ENCODE results near the gene ABHD16B.
A peak's percentile ranks its signal among the peaks of the same experiment; 100 is the strongest.
"Not testable (repeated sequence)": the region's sequence is repeated elsewhere in the genome, so short reads cannot be mapped to it uniquely, and the experiment has no call there.

Gene ABHD16B

DNA sequence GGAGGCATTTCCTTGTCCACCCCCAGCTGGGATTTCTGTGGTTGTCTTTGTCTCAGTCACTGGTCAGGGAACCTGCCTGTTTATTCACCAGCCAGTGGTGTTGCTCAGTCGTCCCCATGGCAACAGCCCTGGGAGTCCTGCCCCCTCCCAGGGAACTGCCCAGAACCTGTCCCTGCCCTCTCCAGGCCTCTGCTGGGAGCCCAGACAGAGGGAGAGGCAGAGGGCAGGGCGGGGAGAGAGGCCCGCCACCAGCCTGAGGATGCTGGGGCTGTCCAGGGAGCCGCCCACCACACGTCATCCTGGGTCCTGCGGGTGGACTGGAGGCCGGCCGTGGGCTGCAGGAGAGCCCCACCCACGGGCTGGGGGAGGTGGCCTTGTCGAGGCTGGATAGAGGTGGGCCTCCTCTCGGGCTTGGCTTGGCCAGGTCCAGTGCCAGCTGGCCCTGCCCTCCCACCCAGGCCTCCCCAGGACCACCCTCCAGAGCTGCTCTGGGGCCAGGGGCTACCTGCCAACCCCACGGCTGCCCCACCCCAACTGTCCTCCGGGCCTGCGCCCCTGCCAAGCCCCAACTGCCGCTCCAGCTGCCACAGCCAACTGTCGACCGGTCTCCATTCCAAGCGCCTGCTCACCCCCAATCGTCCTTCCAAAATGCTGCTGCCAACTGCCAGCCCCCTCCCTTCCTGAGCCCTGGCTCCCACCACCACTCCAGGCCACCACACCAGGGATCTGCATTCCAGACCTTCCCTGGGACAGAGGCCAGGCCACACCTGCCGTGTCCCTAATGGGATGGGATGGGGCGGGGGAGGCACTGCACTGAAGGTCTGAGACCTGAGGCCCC lies 26.1 kb upstream of the ABHD16B start:
- peak in 11 of 14 donors; percentile 16 to 99 (median 52) for DNase-seq

DNA sequence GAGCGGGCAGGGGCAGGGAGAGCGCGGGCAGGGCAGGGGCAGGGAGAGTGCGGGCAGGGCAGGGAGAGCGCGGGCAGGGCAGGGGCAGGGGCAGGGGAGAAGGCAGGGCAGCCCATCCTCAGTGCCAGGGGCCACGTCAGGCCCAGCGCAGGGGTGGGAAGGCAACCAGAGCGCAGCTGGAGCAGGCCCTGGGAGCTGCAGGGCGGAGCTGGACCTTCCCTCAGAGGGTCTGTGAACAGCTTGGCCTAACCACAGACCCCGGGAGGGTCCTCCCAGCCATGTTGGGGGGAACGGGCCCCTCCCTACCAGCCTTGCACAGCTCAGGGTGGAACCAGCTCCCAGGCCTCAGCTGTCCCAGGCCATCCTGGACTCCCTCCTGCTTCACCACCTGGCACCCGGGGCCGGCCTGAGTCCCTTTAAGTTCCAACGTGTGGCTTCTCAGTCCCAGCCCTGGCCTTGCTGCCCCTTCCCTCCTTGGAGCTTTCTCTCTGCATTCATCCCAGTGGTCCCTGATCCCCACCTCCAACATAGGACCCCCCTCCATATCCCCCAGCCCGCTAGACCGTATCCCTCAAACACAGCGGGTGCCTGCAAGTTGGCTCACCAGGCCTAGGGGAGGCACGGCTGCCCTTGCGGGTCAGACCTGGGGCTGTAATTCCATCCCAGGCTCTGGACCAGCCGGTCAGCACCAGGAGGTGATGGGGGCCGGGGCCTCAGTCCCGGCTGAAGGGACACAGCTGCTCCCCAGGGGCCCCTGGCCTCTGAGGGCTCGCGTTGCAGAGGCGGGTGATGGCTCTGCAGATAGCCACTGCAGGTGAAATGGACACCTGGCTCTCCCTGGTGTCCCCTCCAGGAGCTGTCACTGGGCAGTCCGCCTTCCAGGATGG lies 24.6 kb upstream of the ABHD16B start:
- peak in 1 of 14 donors; percentile 63 for DNase-seq

DNA sequence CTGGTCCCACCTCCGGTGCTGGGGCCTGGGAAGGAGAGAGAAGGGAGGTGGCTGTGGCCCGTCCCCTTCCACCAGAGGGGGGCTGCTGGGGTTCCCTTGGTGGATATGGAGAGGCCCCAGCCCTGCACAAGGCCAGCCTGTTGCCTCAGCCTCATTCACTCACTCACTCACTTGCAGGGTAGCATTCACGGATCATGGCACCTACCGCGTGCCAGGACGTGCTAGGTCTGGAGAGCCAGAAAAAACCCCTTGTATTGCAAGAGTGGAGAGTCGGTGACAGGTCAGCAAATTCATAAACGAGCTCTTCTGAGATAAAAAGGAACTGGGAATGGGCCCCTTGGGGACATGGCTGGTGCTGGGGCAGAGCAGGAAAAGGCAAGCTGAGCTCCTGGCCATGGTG lies 23.8 kb upstream of the ABHD16B start:
- no peak for DNase-seq

- no peak for DNase-seq
Observed at GRCh38 chr20:63839620-63840019, 21.7 kb upstream of the ABHD16B start.

DNA sequence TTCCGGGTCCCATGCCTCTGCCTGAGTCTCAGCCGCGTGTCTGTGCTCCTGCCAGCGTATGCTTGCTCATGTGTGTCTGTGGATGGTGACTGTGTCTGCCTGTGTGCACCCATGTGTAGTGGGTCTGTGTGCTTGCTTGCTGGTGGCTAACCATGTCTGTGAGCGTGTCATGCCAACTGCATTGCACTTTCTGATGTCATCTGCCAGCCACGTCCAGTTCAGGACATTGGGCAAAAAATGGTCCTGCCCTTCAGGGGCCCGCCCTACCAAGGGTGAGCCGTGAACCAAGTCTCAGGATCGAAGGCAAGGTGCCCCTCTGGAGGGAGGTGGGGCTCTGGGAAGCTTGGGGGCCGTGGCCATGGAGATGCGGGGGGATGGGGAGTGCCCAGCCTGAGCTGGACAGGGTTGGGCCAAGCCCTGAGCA lies 20.9 kb upstream of the ABHD16B start:
- DNase-seq: no peak

- no peak for DNase-seq
Observed at GRCh38 chr20:63842258-63842657, 19.0 kb upstream of the ABHD16B start.

DNA sequence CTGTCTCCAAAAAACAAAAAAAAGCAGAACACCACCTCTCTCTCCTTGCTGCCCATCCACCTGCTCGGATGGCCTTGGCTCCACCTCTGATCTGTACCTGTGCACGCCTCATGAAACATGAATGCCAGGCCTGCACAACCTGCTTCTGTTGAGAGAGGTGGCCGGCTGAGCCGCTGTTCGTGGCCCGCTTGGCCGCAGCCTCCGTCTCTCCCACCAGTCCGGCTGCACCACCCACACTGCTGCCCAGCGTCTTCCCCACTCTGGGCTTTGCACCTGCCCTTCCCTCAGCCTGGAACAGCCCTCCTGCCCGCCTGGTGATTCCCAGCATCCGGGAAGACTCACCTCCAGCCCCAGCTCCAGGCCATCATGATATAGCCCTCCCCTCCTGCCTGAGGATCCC lies 18.1 kb upstream of the ABHD16B start:
- no peak for DNase-seq

GRCh38 chr20:63843778-63844177 lies 17.5 kb upstream of the ABHD16B start:
- no peak for DNase-seq

DNA sequence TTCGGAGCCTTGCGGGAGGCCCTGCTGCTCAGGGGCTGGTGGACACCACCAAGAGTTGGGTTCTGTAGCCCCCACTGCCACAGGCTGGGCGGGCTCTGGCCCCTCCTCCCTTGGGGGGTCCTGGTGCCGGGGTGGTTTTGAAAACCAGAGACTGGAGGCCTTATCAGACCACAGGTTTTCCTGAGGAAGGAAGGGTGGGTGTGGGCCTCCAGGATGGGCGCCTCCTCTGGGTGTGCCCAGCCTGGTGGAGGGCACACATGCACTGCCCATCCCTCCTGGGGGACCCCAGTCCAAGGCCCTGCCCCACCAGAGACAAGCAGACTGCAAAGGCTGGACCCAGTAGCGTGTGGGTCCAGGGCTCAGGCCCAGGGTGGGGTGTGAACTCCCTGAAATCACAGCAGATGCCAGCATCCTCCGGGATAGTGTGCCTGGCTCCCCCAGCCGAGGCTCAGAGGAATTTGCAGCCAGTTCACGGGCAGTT lies 16.7 kb upstream of the ABHD16B start:
- no peak for DNase-seq

DNA sequence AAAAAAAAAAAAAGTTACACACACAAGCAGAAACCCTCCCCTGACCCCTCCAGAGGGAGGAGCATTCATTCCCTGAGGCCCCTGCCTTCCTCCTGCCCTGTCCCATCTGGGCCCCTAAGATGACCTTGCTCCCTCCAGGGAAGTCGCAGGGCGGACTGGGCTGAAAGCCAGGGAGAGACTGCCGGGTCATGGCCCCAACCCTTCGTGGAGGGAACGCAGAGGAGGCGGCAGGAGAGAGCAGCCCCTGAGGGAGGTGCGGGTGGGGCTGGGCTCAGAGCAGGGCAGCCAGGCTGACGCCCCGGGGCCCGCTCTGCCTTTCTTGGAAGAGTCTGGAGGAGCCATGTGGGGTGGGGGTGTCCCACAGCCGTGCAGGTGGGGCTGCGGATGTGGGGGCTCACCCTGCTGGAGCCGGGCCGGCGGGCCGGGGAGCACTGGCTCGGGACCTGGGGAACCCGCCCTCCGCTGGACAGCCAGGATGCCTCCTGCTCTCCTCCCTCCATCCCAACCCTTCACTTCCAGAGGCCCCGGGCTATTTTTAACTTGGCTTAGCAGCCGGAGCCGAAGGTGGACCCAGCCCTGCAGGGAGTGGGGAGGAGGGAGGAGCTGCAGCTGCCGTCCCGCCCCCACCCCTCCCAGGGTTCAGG lies 15.0 kb upstream of the ABHD16B start:
- peak in 1 of 14 donors; percentile 83 for DNase-seq

GRCh38 chr20:63846888-63847236 lies 14.4 kb upstream of the ABHD16B start:
- DNase-seq: no peak

DNA sequence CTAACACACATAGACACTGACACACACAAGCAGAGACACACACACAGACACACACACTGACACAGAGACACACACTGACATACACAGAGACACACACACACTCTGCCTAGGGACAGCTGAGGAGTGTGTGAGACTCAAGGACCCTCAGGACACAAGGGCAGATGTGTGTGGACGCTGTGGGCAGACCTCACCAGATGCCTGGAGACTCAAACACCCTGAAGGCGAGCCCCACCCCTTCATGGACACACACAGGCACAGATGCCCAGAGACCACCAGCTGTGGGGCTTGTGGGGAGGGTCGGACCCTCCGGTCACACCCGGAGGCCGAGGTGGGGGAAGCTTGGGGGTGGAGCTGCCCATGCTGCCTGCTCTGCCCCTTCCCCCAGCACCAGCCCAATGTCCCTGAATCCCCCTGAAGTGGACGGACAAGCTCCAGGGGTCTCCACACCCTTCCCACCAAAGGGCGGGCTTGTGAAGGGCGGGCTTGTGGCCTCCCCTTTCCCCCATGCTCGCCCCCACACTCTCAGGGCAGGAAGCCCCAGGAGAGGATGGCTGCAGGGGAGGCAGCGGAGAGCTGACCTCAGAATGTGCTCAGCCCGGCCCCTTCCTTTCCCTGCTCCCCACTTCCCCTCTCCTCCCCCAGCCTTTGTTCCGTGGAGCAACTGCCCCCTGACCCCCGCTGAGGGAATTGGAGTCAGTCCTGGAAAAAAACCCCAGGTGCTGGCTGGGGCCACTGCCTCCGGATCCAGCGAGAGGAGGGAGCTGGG lies 13.9 kb upstream of the ABHD16B start:
- peak in 1 of 14 donors; percentile 54 for DNase-seq

- peak in 1 of 14 donors; percentile 91 for DNase-seq
Observed at GRCh38 chr20:63848003-63848911, 13.0 kb upstream of the ABHD16B start.

DNA sequence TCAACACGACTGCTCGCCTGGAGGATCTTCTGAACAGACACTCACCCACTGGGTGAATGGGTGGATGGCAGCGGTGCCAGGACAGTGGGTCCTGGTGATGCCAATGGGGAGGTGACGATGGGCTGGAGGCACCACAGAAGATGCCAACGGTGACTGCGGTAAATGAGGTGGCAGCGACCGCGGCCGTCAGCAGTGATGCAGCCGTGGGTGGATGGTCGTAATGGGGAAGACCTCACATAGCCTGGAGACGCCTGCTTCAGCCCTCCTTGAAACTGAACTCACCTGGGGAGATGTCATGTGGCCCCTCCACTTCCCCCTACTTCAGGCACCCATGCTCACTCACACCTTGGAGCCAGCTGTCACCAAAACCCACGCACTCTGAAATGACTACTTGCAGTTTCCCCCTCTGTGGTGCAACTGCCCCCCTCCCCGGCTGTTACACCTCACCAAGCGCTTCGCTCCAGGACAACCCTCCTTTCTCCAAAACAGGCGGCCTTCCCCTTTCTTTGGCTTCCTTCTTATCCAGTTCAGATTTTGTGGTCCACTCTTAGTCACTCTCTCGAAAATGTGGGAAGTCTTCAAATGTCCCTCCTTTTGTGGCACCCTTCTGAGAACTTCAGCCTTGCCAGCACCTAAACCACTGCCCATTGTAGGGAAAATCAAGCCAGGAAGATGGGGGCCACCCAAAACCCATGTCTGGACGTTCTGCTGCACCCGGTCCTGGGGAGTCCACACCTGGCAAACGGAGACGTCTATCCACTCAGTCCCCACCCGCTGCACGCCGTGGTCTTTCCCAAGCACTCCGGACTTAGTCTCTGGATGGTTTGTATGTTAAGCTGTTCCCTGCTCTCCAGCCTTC lies 10.4 kb upstream of the ABHD16B start:
- no peak for DNase-seq

DNA sequence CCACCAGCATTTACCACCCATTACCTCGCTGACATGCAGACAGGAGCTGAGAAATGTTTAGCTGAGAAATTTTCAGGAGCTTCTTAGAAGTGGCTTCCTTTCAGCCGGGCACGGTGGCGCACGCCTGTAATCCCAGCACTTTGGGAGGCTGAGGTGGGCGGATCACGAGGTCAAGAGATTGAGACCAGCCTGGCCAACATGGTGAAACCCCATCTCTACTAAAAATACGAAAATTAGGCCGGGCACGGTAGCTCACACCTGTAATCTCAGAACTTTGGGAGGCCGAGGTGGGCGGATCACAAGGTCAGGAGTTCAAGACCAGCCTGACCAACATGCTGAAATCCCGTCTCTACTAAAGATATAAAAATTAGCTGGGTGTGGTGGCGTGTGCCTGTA lies 9.8 kb upstream of the ABHD16B start:
- DNase-seq: not testable (repeated sequence)

DNA sequence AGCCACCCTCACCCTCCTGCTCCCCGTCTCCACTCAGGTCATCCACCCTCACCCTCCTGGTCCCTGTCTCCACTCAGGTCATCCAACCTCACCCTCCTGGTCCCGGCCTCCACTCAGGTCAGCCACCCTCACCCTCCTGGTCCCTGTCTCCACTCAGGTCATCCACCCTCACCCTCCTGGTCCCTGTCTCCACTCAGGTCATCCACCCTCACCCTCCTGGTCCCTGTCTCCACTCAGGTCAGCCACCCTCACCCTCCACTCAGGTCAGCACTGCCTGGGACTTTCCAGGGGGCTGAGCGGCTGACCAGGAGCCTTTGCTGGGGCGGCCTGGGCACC lies 7.6 kb upstream of the ABHD16B start:
- not testable (repeated sequence) for DNase-seq

- DNase-seq: no peak
Observed at GRCh38 chr20:63854069-63854765, 7.1 kb upstream of the ABHD16B start.

- peak in 1 of 14 donors; percentile 27 for DNase-seq
Observed at GRCh38 chr20:63854766-63855362, 6.4 kb upstream of the ABHD16B start.
